Activated T-helper 17 cell treated with anti-CD3 and anti-CD28 coated beads, Interleukin-2, amount 50 U/mL, for 72 hours (primary cell): ENCODE results near the gene ADNP2. TPM values are rescaled to one million over a fixed set of nuclear protein-coding genes. Genes with fewer than 3 reads are reported as not detected.

Experiments
- total RNA-seq, 2 donors: library from RNA; stranded (reverse); gene quantifications; one replicate each; pipeline ENCODE4 v1.2.3, GENCODE V29; 2022

The ADNP2 gene
- total RNA-seq, 2 donors from 2014 or later, result 31.8 to 34.9 TPM

Other genes with a start within 250 kb of the ADNP2 start
- gene SLC66A2, start 157.6 kb upstream of the ADNP2 start, total RNA-seq, result 10 to 100 TPM; 16.8 to 19.5 TPM
- 1 to 10 TPM; 2.7 to 9.2 TPM for gene HSBP1L1, start 144.6 kb upstream of the ADNP2 start, total RNA-seq
- gene TXNL4A, start 120.7 kb upstream of the ADNP2 start, total RNA-seq, result 100 to 1,000 TPM; 115 to 197 TPM
- gene RBFA, start 74.8 kb upstream of the ADNP2 start, total RNA-seq, result 10 to 100 TPM; 26.6 to 39.4 TPM
- 1 to 10 TPM in 1 of 2 donors, under 1 TPM in 1; 0.98 to 1.5 TPM for gene PARD6G, start 138.3 kb downstream of the ADNP2 start, total RNA-seq